ENCODE results near the gene SUGCT. TPM values are rescaled to one million over a fixed set of nuclear protein-coding genes. Genes with fewer than 3 reads are reported as not detected.

The SUGCT gene
- total RNA-seq, 4 donors from 2014 or later = 0.83 to 7.1 (median 3.2) TPM

DNA sequence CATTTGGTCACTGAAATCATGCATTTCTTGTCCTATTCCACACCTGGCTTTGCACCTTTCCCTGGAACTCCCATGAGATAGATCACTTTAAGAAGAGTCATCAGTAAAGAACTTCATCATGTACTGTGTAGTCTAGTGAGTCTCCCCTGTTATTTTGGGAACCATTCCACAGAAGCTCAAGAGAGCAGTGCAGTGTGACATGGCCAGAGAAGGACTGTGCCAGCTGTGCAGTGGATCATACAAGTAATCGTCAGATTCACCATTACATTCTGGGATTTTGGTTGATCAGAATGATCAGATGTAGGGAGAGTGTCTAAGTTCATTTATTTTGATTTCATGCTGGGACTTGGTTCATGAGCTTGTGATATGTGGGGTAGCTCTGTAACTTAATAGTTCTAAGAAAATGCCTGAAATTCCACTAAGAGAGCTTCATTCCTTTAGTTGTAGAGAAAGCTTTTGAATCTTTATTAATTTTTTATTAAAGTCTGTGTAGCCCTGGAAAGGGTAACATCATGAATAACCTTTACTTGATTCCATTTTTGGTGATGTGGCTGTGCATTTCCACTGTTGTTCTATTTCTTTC, 166.8 kb downstream of the SUGCT start:
- intact Hi-C loops (cut with DNase I) = no loop called here
- 71 to 82% methylated on average over 1 of the region's 1 CpG for WGBS, 2 donors
- Histone ChIP-seq H3K36me3 (no peaks in the 10 kb centered on the region), H3K27ac (no peak overlapping the region), H3K27me3 (no peaks in the 10 kb centered on the region), H3K4me1 (no peaks in the 10 kb centered on the region), H3K4me3 (no peak overlapping the region), H3K9me3 (no peaks in the 10 kb centered on the region)
- TF ChIP-seq CTCF (IDR thresholded peaks at IDR 0.05) = no peak
- no peak for TF ChIP-seq POLR2A (IDR thresholded peaks at IDR 0.05)
- no peak for DNase-seq

DNA sequence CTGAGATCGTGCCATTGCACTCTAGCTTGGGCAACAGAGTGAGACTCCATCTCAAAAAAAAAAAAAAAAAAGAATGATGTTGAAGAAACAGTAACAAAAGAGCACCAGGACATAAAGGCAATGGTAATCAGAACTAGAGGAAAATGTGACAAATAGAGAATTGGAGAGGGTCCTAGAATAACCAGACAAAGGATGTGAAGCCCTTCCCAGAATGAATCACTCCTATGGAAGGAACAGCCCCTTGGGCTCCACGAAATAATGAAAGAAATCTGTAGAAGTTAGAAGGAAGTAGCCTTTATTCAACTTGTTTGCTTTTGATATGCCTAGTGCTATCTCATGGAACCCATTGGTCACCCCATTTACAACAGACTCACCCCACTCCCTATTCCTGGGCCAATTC, 169.2 kb downstream of the SUGCT start:
- Histone ChIP-seq H3K27me3 (no peaks in the 10 kb centered on the region), H3K4me3 (no peak overlapping the region), H3K36me3 (no peaks in the 10 kb centered on the region), H3K4me1 (no peaks in the 10 kb centered on the region), H3K9me3 (no peaks in the 10 kb centered on the region), H3K27ac (no peak overlapping the region)
- intact Hi-C loops (cut with DNase I) = no loop called here
- WGBS, 2 donors = 68 to 81% methylated on average over 1 to 2 of the region's 2 CpGs
- DNase-seq = no peak
- TF ChIP-seq CTCF (IDR thresholded peaks at IDR 0.05) (no peak), POLR2A (IDR thresholded peaks at IDR 0.05) (no peak)

DNA sequence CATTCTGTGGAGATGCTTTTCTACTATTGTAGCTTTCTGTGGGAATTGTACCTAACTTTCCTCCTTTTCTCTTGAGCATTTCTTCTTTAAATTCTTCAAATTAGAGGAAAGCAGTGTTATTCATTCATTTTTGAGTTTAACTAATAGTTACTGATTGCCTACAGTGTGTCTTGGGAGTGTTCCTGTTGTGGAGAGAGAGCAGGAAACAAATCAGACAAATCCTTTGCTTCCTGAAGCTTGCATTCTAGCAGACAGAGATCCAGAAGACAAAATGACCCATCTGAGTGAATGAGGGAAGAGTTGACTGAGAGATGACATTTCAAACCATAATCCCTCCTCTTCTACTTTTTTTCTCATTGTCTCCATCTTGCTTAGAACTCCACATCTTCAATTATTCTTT, 170.4 kb downstream of the SUGCT start:
- intact Hi-C loops (cut with DNase I) = no loop called here
- DNase-seq = no peak
- H3K27me3 ChIP-seq = no peaks in the 10 kb centered on the region
- H3K4me1 ChIP-seq = no peaks in the 10 kb centered on the region
- no peak overlapping the region for H3K27ac ChIP-seq
- H3K4me3 ChIP-seq = no peak overlapping the region
- H3K9me3 ChIP-seq = no peaks in the 10 kb centered on the region
- no peaks in the 10 kb centered on the region for H3K36me3 ChIP-seq
- TF ChIP-seq CTCF (IDR thresholded peaks at IDR 0.05) (no peak), POLR2A (IDR thresholded peaks at IDR 0.05) (no peak)

- no peak overlapping the region for H3K4me3 ChIP-seq
- no peaks in the 10 kb centered on the region for H3K4me1 ChIP-seq
- 65 to 75% methylated on average over 2 of the region's 2 CpGs for WGBS, 2 donors
- TF ChIP-seq POLR2A (IDR thresholded peaks at IDR 0.05) = no peak
- no peaks in the 10 kb centered on the region for H3K9me3 ChIP-seq
- no peak overlapping the region for H3K27ac ChIP-seq
- DNase-seq = no peak
- intact Hi-C loops (cut with DNase I) = no loop called here
- H3K36me3 ChIP-seq = no peaks in the 10 kb centered on the region
- H3K27me3 ChIP-seq = no peaks in the 10 kb centered on the region
Measured at GRCh38 chr7:40306025-40306424, 171.2 kb downstream of the SUGCT start.

DNA sequence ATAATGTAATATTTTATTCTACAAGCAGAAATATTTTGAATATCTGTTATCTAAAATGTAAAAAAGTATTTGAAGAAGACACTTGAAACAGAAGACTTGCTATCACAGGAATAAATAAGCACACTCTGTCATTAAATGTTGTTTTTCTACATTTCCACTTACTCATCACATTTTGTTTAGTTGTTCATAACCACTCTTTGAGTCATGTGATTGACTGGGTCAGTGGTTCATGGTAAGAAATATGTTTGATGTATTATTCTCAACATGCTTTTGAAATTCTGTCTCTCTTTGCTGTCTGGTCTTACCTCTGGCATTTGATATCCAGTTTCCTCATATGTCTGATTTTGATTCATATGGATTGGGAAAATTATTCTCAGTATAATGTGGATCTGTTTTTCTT, 171.8 kb downstream of the SUGCT start:
- no peak overlapping the region for H3K4me3 ChIP-seq

More for the DNA sequence above, 171.8 kb downstream of the SUGCT start:
- no peaks in the 10 kb centered on the region for H3K9me3 ChIP-seq
- no peak for DNase-seq
- no peak overlapping the region for H3K27ac ChIP-seq
- no peak for TF ChIP-seq POLR2A (IDR thresholded peaks at IDR 0.05)
- TF ChIP-seq CTCF (IDR thresholded peaks at IDR 0.05) = no peak
- H3K4me1 ChIP-seq = no peaks in the 10 kb centered on the region
- no peaks in the 10 kb centered on the region for H3K27me3 ChIP-seq
- H3K36me3 ChIP-seq = no peaks in the 10 kb centered on the region
- intact Hi-C loops (cut with DNase I) = no loop called here
